GM12801 (cell line): ENCODE results near the gene IL4R.

Source experiments
- TF ChIP-seq, protein P1 (sequence below): IDR thresholded peaks from one replicate; pipeline ENCODE4 v1.5.1; 2011; ENCODE audit warnings: control low read depth; ENCODE audit not compliant: insufficient read length; ENCODE audit errors: extremely low read depth

Gene IL4R

DNA sequence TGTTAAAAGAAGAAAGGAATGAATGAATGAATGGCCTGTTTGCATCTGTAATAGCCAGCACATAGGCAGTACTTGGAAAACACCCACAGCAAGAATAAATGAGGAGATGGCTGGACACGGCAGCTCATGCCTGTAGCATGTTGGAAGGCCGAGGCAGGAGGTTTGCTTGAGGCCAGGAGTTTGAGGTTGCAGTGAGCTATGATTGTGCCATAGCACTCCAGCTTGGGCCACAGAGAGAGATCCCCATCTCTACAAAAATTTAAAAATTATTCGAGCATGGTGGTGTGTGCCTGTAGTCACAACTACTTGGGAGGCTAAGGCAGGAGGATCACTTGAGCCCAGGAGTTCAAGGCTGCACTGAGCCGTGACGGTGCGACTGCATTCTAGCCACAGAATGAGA, 12.5 kb downstream of the IL4R start:
- TF ChIP-seq, protein P1, sequence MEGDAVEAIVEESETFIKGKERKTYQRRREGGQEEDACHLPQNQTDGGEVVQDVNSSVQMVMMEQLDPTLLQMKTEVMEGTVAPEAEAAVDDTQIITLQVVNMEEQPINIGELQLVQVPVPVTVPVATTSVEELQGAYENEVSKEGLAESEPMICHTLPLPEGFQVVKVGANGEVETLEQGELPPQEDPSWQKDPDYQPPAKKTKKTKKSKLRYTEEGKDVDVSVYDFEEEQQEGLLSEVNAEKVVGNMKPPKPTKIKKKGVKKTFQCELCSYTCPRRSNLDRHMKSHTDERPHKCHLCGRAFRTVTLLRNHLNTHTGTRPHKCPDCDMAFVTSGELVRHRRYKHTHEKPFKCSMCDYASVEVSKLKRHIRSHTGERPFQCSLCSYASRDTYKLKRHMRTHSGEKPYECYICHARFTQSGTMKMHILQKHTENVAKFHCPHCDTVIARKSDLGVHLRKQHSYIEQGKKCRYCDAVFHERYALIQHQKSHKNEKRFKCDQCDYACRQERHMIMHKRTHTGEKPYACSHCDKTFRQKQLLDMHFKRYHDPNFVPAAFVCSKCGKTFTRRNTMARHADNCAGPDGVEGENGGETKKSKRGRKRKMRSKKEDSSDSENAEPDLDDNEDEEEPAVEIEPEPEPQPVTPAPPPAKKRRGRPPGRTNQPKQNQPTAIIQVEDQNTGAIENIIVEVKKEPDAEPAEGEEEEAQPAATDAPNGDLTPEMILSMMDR: no peak

DNA sequence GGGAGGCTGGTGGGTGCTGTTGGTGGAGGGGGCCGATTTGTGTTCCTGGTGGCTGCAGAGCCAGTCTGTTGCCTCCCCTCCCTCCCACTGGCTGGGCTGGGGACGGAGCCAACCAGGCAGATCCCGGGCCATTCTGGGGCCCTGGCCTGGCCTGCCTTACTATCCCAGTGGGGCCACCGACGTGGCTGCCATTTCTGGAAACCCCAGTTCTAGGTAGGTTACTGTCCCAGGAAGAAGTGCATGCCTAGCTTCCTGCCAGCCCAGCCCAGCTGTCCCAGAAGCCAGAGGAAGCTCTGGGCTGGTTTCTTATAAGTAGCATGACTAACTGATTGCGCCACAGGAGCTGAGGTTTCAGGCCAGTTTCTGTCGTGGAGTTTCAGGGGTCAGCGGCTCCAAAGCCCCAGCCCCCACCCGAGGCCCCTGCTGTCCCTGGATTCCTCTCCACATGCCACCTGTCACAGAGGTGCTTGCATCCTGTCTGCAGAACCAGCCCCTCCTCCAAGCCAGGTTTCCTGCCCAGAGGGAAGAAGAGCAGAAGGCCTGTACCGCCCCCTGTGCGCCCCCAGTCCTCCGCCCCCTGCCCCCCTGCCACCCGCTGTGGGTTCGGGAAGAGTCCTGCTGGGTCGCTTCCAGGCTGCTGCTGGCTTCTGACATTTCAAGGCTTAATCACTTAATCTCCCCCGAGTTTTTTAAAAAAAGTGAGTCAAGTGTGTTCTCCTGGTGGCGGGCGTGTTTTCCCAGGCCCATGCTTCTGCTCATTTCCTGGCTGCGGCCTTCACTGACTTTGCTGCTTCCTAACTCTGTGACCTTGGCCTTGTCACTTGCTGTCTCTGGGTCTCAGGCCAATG, 13.2 kb downstream of the IL4R start:
- TF ChIP-seq, protein P1: no peak

DNA sequence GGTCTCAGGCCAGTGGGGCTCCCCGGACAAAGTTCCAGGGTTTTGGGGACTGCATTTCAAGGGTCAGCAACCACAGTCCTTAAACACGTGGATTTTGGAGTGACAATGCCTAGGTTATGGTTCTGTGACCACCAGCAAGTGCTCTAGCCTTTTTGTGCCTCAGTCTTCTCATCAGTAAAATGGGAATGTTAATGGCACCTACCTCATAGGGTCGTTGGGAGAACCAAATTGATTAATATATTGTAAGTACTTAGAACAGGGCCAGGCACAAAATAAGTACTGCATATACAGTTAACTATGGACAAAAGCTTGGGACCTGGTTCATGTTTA, 13.8 kb downstream of the IL4R start:
- TF ChIP-seq, protein P1: no peak

DNA sequence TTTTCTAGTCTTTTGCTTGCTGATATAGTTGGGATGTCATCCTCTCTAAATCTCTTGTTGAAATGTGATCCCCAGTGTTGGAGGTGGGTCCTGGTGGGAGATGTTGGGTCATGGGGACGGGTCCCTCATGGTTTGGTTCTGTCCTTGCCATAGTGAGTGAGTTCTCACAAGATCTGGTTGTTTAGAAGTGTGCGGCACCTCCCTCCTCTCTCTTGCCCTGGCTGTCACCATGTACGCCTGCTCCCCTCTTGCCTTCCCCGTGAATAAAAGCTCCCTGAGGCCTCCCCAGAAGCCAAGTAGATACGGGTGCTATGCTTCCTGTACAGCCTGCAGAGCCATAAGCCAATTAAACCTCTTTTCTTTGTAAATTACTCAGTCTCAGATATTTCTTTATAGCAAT, 15.2 kb downstream of the IL4R start:
- TF ChIP-seq, protein P1: no peak

DNA sequence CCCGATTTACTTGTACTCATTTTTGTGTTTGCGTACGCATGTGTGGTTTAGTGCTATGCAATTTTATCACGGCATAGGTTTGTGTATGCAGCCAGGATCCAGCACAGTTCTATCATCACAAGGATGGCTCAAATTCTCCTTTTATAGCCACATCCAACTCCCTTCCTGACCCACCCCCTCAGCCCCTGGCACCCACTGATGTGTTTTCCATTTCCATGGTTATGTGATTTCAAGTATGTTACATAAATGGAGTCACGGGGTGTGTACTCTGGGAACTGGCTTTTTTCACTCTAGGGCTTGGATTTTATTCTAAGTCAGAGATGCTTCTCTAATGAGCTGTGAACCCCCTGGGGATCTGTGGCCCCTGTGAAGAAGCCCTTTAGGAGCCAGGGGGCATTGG, 16.8 kb downstream of the IL4R start:
- TF ChIP-seq, protein P1: no peak

DNA sequence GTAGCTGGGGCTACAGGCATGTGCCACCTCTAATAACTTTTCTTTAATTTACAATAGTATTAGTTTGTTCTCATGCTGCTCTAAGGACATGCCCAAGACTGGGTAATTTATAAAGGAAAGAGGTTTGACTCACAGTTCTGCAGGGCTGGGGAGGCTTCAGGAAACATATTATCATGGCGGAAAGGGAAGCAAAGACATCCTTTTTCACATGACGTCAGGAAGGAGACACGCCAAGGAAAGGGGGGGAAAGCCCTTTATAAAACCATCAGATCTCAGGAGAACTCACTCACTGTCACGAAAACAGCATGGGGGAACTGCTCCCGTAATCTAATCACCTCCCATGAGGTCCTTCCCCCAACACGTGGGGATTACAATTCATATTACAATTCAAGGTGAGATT, 18.3 kb downstream of the IL4R start:
- TF ChIP-seq, protein P1: no peak

DNA sequence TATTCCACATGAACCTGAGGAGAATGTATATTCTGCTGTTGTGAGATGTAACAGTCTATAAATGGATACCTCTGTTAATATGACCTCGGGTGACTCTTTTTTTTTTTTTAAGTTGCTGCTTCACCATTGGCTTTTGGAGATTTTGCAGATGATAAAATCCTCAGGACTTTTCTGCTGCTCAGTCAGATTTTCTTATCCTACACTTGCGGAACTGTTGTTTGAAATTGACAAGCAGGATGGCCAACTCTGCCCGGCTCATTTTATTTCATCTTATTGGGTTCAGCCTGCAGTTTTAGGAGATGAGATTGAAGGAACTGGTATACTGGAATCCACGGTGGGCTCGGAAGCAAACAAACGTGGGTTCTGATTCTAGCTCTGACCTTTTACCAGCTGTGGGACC, 19.3 kb downstream of the IL4R start:
- TF ChIP-seq, protein P1: no peak
